Pulmonary artery endothelial cell (primary cell): Measurements from ENCODE around the gene EML1. TPM values are rescaled to one million over a fixed set of nuclear protein-coding genes. Genes with fewer than 3 reads are reported as not detected.

Experiments
- DNase-seq: peaks from one replicate; pipeline ENCODE4 v3.0.0-alpha.2; 2011; ENCODE audit warnings: low read depth, low spot score
- total RNA-seq: library from RNA; depleted of rRNA; stranded (reverse); fragments of >200 nt; gene quantifications from 2 replicates; pipeline ENCODE4 v1.2.3, GENCODE V29; 2014

The EML1 gene
- total RNA-seq, 1 donor from 2014 or later, result 71.6 TPM

GRCh38 chr14:99803106-99803775 is 10.0 kb downstream of the EML1 start:
- no peak for DNase-seq

- DNase-seq, result no peak
Observed at GRCh38 chr14:99803803-99804202, 10.6 kb downstream of the EML1 start.

GRCh38 chr14:99805757-99806439 is 12.7 kb downstream of the EML1 start:
- DNase-seq, result no peak

GRCh38 chr14:99806836-99807235 is 13.6 kb downstream of the EML1 start:
- DNase-seq, result no peak

GRCh38 chr14:99807413-99808153 is 14.4 kb downstream of the EML1 start:
- no peak for DNase-seq

- no peak for DNase-seq
Observed at GRCh38 chr14:99808154-99808505, 14.9 kb downstream of the EML1 start.

GRCh38 chr14:99808515-99808914 is 15.3 kb downstream of the EML1 start:
- no peak for DNase-seq

GRCh38 chr14:99809360-99809759 is 16.1 kb downstream of the EML1 start:
- DNase-seq, result no peak

- DNase-seq, result no peak
Observed at GRCh38 chr14:99809859-99810558, 16.8 kb downstream of the EML1 start.

- DNase-seq, result no peak
Observed at GRCh38 chr14:99810559-99810874, 17.3 kb downstream of the EML1 start.

GRCh38 chr14:99812096-99812750 is 19.0 kb downstream of the EML1 start:
- no peak for DNase-seq

GRCh38 chr14:99812892-99813291 is 19.7 kb downstream of the EML1 start:
- DNase-seq, result no peak

GRCh38 chr14:99815696-99816095 is 22.5 kb downstream of the EML1 start:
- DNase-seq, result no peak

- DNase-seq, result no peak
Observed at GRCh38 chr14:99816217-99816616, 23.0 kb downstream of the EML1 start.

- no peak for DNase-seq
Observed at GRCh38 chr14:99816642-99817041, 23.4 kb downstream of the EML1 start.

- no peak for DNase-seq
Observed at GRCh38 chr14:99817331-99817730, 24.1 kb downstream of the EML1 start.

- no peak for DNase-seq
Observed at GRCh38 chr14:99818503-99819036, 25.4 kb downstream of the EML1 start.

- DNase-seq, result no peak
Observed at GRCh38 chr14:99819514-99819913, 26.3 kb downstream of the EML1 start.

- no peak for DNase-seq
Observed at GRCh38 chr14:99820702-99821331, 27.6 kb downstream of the EML1 start.

GRCh38 chr14:99821519-99822508 is 28.6 kb downstream of the EML1 start:
- DNase-seq, result no peak
